Stimulated activated CD8-positive, alpha-beta memory T cell treated with anti-CD3 and anti-CD28 coated beads, Interleukin-4, amount 100 ng/mL, for 1 hour (primary cell): Measurements from ENCODE around the gene GMPR2.

Source experiments
- DNase-seq, 2 donors: peaks; one replicate each; pipeline ENCODE4 v3.0.0-alpha.2; 2020; ENCODE audit warnings: low read depth in 2 of 2, low spot score in 1 of 2

Gene GMPR2

DNA sequence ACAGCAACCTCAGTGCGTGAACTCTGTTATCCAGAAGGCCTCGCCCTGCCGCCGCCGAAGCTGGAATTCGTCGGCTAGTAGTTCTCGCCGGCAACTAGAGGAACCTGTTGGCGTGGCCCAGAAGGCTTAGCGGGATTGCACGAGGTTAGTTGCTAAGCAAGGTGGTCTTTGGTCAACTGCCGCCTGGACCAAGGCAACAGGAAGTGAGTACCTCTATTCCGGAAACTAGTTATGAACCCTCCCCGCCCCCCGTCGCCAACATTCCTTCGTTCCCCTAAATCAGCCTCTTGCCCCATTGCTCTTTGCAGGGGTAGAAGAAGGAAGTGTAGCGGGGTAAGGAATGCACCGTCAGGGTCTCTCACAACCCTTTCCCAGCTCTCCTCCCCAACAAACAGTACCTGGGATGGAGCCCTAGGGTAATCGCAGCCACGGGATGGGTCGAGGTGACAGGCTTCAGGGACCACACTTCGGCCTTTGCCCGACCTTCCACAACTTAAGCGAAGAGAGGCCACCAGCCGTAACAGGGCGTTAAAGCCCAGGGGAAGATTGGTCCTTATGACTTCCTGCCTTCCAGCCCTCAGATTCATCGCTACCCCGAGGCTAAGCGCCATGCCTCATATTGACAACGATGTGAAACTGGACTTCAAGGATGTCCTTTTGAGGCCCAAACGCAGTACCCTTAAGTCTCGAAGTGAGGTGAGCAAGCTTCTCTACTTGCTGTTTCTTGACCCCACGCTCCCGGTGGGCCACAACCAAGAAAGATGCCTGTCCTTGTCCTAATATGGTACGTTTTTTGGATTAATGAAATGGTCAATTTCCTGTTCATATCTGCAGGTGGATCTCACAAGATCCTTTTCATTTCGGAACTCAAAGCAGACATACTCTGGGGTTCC lies at the start of gene GMPR2:
TSS of gene GMPR2 (plus strand) at position 285 of the 893 bp plus-strand sequence. CDS start at position 610, 325 bp downstream.
- no peak for DNase-seq

GRCh38 chr14:24183014-24183481 lies 49.7 kb upstream of the GMPR2 start:
- no peak for DNase-seq

- no peak for DNase-seq
These were observed 48.4 kb upstream of the GMPR2 start for GRCh38 chr14:24184104-24184970.

- no peak for DNase-seq
These were observed 47.7 kb upstream of the GMPR2 start for GRCh38 chr14:24185026-24185425.

- no peak for DNase-seq
These were observed 47.0 kb upstream of the GMPR2 start for GRCh38 chr14:24185741-24186140.

DNA sequence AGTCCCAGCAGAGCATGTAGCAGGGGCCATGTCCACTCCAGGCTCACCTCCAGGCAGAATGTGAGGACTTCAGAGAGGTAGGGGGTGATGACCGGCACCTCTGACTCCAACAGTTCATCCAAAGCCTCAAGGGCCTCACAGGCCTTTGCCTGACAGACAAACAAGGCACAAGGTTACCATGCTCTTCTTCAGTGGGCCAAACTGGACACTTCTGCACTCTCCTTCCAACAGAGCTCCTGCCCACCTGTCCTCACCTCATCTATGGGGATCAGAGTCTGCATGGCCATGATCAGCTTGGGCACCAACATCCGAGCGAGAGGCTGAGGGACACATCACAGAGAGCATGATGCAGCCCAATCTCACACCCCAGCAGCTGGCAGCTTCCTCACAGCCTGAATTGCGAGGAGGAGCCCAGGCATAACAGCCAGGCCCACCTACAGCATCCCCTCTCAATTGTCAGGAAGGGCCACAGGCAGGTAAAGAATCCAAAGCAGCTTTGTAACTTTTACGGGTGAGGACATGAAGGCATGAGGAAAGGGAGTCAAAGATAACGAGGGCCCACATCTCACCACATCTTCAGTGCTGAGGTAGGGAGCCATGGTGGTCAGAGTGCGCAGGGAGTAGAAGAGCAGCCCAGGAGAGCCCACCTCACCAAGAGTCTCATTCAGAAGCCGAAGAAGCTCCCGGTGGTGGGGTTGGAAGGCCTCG lies 45.7 kb upstream of the GMPR2 start:
- DNase-seq: no peak

GRCh38 chr14:24187539-24187915 lies 45.2 kb upstream of the GMPR2 start:
- no peak for DNase-seq

GRCh38 chr14:24188251-24189058 lies 44.3 kb upstream of the GMPR2 start, which contains the start of gene IPO4:
IPO4 (minus strand) TSS chr14:24188816; CDS start chr14:24188787, 29 bp downstream.
- peak; percentile 86 to 91 for DNase-seq

DNA sequence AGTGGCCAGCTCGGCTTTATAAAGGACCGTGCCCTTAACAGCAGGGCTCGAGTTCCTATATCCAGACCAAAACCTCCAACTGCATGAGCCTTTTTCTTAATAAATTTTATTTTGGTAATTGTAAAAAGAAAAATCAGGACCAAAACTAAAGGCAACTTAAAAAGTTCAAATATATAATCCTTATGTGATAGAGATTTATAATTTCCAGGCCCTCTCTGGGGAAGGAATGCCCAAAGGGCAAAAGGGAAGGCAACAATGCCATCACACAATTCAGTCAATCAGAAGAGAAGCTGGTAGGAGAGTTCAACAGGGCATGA lies 43.7 kb upstream of the GMPR2 start:
- no peak for DNase-seq

- no peak for DNase-seq
These were observed 43.3 kb upstream of the GMPR2 start for GRCh38 chr14:24189460-24189859.

DNA sequence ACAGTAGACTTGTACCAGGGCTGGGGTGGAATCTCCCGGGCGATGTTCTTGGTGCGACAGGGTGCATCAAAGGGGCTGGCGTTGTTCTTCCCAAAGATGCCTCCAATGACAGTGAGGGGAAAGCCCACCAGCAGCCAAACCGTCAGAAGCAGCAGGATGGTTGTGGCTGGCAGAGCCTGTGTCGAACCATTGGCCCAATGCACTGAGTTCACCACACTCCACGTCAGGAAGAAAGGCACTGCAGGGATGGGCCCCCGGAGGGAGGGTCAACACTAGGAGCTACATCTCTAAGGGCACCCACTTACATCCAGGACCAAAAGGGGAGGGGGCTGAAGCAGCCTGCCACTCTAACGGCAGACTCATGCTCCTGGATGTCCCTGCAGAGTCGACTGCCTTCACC lies 42.3 kb upstream of the GMPR2 start:
- no peak for DNase-seq

- DNase-seq: no peak
These were observed 39.8 kb upstream of the GMPR2 start for GRCh38 chr14:24192933-24193332.

- DNase-seq: no peak
These were observed 38.4 kb upstream of the GMPR2 start for GRCh38 chr14:24194186-24194872.

- DNase-seq: no peak
These were observed 37.9 kb upstream of the GMPR2 start for GRCh38 chr14:24194873-24195185.

- DNase-seq: peak; percentile 74 to 81
These were observed 37.3 kb upstream of the GMPR2 start, which contains the start of gene TM9SF1 for GRCh38 chr14:24195186-24196070. TM9SF1 (minus strand) TSS chr14:24195441; CDS start chr14:24195019, 422 bp downstream.

- DNase-seq: no peak
These were observed 36.4 kb upstream of the GMPR2 start for GRCh38 chr14:24196071-24197055.

DNA sequence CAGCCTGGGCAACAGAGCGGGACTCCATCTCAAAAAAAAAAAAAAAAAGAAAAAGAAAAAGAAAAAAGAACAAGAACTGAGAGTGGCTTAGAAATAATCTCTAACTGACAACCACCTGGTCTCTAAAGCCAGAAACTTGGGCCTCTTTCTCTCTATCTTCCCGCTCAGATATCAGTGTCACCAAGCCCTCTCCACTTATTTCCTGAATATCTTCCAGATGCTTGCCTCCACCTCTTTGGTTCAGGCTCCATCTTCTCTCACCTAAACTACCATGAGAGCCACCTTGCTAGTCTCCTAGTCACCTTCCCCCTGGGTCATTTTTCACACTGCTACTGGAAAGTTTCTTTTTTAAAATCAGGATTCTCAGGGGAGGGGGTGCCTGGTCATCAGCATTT lies 35.7 kb upstream of the GMPR2 start:
- no peak for DNase-seq
